ENCODE data around the gene HAL. TPM values are rescaled to one million over a fixed set of nuclear protein-coding genes. Genes with fewer than 3 reads are reported as not detected.

Gene HAL
- polyA plus RNA-seq, 1 of the 3 experiments (the other 2 are of a cell fraction) = 0.08 TPM

DNA sequence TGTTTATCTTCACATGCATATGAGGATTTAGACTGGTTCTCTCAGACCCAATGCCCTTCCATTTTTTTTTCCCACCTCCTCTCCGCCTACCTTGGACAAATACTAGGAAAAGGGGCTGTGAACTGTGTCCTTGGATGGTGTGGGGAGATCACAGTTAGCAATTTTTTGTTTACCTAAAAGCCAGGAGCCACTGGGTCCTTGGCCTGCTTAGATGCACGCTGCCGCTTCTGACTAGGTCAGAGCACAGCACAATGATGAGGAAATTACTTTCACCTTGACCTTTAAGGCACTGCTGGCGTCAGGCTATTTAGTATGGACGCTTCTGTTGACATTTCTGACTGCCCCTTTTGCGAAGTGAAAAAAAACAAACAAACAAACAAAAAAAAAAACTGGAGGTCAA, 55.6 kb downstream of the HAL start:
- no peak overlapping the region for H3K4me3 ChIP-seq (ENCODE audit: low read depth in 2 of 2, low read length in 1 of 2)
- H2AFZ ChIP-seq (ENCODE audit: low read depth) = no peak overlapping the region
- H3K4me2 ChIP-seq = no peak overlapping the region
- no peaks in the 10 kb centered on the region for H3K27me3 ChIP-seq (ENCODE audit: insufficient read depth)
- no peaks in the 10 kb centered on the region for H3K36me3 ChIP-seq (replicated peaks in 1 of 2; ENCODE audit: control insufficient read depth in 1 of 2, insufficient read depth in 2 of 2, low read length in 1 of 2)
- H3F3A ChIP-seq (replicated peaks; ENCODE audit: insufficient read depth) = no peaks in the 10 kb centered on the region
- H3K27ac ChIP-seq (ENCODE audit: low read depth in 2 of 2, low read length in 1 of 2) = no peak overlapping the region; a peak in 1 of 4 replicates
- H4K20me1 ChIP-seq (ENCODE audit: insufficient read depth) = no peaks in the 10 kb centered on the region
- no peaks in the 10 kb centered on the region for H3K9me3 ChIP-seq
- no peaks in the 10 kb centered on the region for H3K79me2 ChIP-seq (ENCODE audit: insufficient read depth)
- TF ChIP-seq, protein P1, sequence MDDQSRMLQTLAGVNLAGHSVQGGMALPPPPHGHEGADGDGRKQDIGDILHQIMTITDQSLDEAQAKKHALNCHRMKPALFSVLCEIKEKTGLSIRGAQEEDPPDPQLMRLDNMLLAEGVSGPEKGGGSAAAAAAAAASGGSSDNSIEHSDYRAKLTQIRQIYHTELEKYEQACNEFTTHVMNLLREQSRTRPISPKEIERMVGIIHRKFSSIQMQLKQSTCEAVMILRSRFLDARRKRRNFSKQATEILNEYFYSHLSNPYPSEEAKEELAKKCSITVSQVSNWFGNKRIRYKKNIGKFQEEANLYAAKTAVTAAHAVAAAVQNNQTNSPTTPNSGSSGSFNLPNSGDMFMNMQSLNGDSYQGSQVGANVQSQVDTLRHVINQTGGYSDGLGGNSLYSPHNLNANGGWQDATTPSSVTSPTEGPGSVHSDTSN (IDR thresholded peaks at IDR 0.05) = no peak
- TF ChIP-seq CHD2 (IDR thresholded peaks at IDR 0.05; ENCODE audit: low read length, partially characterized antibody) (no peak), NRF1 (IDR thresholded peaks at IDR 0.05; ENCODE audit: low read depth, low read length) (no peak), RXRA (IDR thresholded peaks at IDR 0.05; ENCODE audit: borderline replicate concordance, low read depth) (no peak), RAD21 (IDR thresholded peaks at IDR 0.05; ENCODE audit: low read length) (no peak)
- TF ChIP-seq, protein P2, sequence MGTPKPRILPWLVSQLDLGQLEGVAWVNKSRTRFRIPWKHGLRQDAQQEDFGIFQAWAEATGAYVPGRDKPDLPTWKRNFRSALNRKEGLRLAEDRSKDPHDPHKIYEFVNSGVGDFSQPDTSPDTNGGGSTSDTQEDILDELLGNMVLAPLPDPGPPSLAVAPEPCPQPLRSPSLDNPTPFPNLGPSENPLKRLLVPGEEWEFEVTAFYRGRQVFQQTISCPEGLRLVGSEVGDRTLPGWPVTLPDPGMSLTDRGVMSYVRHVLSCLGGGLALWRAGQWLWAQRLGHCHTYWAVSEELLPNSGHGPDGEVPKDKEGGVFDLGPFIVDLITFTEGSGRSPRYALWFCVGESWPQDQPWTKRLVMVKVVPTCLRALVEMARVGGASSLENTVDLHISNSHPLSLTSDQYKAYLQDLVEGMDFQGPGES (IDR thresholded peaks at IDR 0.05; ENCODE audit: low read depth, low read length) = no peak
- TF ChIP-seq, protein P3, sequence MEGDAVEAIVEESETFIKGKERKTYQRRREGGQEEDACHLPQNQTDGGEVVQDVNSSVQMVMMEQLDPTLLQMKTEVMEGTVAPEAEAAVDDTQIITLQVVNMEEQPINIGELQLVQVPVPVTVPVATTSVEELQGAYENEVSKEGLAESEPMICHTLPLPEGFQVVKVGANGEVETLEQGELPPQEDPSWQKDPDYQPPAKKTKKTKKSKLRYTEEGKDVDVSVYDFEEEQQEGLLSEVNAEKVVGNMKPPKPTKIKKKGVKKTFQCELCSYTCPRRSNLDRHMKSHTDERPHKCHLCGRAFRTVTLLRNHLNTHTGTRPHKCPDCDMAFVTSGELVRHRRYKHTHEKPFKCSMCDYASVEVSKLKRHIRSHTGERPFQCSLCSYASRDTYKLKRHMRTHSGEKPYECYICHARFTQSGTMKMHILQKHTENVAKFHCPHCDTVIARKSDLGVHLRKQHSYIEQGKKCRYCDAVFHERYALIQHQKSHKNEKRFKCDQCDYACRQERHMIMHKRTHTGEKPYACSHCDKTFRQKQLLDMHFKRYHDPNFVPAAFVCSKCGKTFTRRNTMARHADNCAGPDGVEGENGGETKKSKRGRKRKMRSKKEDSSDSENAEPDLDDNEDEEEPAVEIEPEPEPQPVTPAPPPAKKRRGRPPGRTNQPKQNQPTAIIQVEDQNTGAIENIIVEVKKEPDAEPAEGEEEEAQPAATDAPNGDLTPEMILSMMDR (IDR thresholded peaks at IDR 0.05) = no peak
- 71% methylated on average over 6 of the region's 6 CpGs for WGBS (ENCODE audit: low lambda C conversion rate)
- ChIA-PET POLR2A (no interaction called here), CTCF (interaction anchor here (1.6 to 5.9 kb wide), 3 partner anchors 10 to 59 kb away, joined by 3 to 41 read pairs (median 40); no protein-coding TSS in a partner anchor)
- no peak overlapping the region for H3K9ac ChIP-seq
- peaks cover 0 to 7% of the 10 kb centered on the region in 2 experiments; a peak in 2 of 4 replicates for H3K4me1 ChIP-seq (ENCODE audit: control insufficient read depth in 1 of 2, insufficient read depth in 2 of 2, low read depth in 1 of 2, low read length in 1 of 2)
- no peaks in the 10 kb centered on the region for H3K9me2 ChIP-seq
- DNase-seq = no peak

Other genes with a start within 250 kb of the HAL start
- 0.08 and 0.11 TPM in 2 replicates for gene NTN4, start 205.6 kb downstream of the HAL start, polyA plus RNA-seq (2012; rRNA removed)
- gene SNRPF, start 137.4 kb downstream of the HAL start, polyA plus RNA-seq (2012; rRNA removed) = 12.8 and 62.5 TPM in 2 replicates
- not detected in 2 replicates for gene CCDC38, start 53.7 kb downstream of the HAL start, polyA plus RNA-seq (2012; rRNA removed)
- 0.07 and 0.10 TPM in 2 replicates for gene AMDHD1, start 53.0 kb downstream of the HAL start, polyA plus RNA-seq (2012; rRNA removed)
- gene LTA4H, start 39.2 kb upstream of the HAL start, polyA plus RNA-seq (2012; rRNA removed) = 55.9 and 71.5 TPM in 2 replicates
- 33.1 and 33.8 TPM in 2 replicates for gene ELK3, start 198.0 kb upstream of the HAL start, polyA plus RNA-seq (2012; rRNA removed)